ENCODE data around the gene SLC10A6. TPM values are rescaled to one million over a fixed set of nuclear protein-coding genes. Genes with fewer than 3 reads are reported as not detected.

SLC10A6 gene
- total and polyA plus RNA-seq, 4 donors = 0.05 to 0.25 TPM; not detected in 2

DNA sequence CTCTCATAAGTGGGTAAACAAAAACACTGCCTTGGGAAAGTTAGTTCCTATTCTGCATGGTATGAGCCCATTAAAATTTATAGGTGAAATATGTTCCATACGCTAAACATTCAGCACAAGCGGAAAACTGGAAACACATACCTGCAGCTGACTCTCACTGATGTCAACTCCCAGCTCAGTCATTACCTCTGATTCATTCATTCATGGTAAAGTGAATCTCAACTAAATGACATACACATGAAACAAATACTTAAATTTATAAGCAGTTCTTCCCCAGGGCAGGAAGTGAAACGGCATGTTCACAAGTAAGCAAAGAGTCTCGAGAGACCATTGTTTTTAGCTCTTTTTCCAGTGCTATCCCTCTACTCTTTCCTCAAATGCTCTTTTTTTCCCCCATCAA lies 1.6 kb downstream of the SLC10A6 start:
- H3K9ac ChIP-seq (ENCODE audit: low read depth in 1 of 2, low read length in 2 of 2) = no peak overlapping the region
- no peak for DNase-seq (ENCODE audit: low spot score)
- no peaks in the 10 kb centered on the region for H3K9me3 ChIP-seq (ENCODE audit: control insufficient read depth in 4 of 4, low read length in 3 of 4)
- no peaks in the 10 kb centered on the region for H3K36me3 ChIP-seq (ENCODE audit: control insufficient read depth in 4 of 4, insufficient read depth in 3 of 4, low read depth in 1 of 4, low read length in 3 of 4)
- H3K27ac ChIP-seq (ENCODE audit: low read depth in 1 of 2, low read length in 2 of 2) = no peak overlapping the region
- no peak for TF ChIP-seq HNF4A (conservative IDR thresholded peaks at IDR 0.05)
- no peak for TF ChIP-seq JUND (IDR thresholded peaks at IDR 0.05)
- no peak for TF ChIP-seq EGR1 (IDR thresholded peaks at IDR 0.05; ENCODE audit: low read depth in 2 of 2)
- TF ChIP-seq, protein P1, sequence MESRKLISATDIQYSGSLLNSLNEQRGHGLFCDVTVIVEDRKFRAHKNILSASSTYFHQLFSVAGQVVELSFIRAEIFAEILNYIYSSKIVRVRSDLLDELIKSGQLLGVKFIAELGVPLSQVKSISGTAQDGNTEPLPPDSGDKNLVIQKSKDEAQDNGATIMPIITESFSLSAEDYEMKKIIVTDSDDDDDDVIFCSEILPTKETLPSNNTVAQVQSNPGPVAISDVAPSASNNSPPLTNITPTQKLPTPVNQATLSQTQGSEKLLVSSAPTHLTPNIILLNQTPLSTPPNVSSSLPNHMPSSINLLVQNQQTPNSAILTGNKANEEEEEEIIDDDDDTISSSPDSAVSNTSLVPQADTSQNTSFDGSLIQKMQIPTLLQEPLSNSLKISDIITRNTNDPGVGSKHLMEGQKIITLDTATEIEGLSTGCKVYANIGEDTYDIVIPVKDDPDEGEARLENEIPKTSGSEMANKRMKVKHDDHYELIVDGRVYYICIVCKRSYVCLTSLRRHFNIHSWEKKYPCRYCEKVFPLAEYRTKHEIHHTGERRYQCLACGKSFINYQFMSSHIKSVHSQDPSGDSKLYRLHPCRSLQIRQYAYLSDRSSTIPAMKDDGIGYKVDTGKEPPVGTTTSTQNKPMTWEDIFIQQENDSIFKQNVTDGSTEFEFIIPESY (IDR thresholded peaks at IDR 0.05) = no peak
- TF ChIP-seq RAD21 (IDR thresholded peaks at IDR 0.05) = no peak
- TF ChIP-seq, protein P2, sequence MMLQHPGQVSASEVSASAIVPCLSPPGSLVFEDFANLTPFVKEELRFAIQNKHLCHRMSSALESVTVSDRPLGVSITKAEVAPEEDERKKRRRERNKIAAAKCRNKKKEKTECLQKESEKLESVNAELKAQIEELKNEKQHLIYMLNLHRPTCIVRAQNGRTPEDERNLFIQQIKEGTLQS (IDR thresholded peaks at IDR 0.05) = no peak
- no peak for TF ChIP-seq GABPA (IDR thresholded peaks at IDR 0.05 in 1 of 2, conservative IDR thresholded peaks at IDR 0.05 in 1 of 2)
- TF ChIP-seq, protein P3, sequence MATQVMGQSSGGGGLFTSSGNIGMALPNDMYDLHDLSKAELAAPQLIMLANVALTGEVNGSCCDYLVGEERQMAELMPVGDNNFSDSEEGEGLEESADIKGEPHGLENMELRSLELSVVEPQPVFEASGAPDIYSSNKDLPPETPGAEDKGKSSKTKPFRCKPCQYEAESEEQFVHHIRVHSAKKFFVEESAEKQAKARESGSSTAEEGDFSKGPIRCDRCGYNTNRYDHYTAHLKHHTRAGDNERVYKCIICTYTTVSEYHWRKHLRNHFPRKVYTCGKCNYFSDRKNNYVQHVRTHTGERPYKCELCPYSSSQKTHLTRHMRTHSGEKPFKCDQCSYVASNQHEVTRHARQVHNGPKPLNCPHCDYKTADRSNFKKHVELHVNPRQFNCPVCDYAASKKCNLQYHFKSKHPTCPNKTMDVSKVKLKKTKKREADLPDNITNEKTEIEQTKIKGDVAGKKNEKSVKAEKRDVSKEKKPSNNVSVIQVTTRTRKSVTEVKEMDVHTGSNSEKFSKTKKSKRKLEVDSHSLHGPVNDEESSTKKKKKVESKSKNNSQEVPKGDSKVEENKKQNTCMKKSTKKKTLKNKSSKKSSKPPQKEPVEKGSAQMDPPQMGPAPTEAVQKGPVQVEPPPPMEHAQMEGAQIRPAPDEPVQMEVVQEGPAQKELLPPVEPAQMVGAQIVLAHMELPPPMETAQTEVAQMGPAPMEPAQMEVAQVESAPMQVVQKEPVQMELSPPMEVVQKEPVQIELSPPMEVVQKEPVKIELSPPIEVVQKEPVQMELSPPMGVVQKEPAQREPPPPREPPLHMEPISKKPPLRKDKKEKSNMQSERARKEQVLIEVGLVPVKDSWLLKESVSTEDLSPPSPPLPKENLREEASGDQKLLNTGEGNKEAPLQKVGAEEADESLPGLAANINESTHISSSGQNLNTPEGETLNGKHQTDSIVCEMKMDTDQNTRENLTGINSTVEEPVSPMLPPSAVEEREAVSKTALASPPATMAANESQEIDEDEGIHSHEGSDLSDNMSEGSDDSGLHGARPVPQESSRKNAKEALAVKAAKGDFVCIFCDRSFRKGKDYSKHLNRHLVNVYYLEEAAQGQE (IDR thresholded peaks at IDR 0.05) = no peak
- TF ChIP-seq NR2F2 (IDR thresholded peaks at IDR 0.05) = no peak
- TF ChIP-seq FOXA1 (IDR thresholded peaks at IDR 0.05) = no peak
- 90% methylated on average over 4 of the region's 4 CpGs for WGBS
- H3K4me1 ChIP-seq (ENCODE audit: control insufficient read depth in 4 of 4, insufficient read depth in 4 of 4, low read length in 3 of 4) = no peaks in the 10 kb centered on the region
- H3K27me3 ChIP-seq (ENCODE audit: control insufficient read depth in 4 of 4, insufficient read depth in 4 of 4, low read length in 3 of 4) = no peaks in the 10 kb centered on the region
- no peak overlapping the region for H3K4me3 ChIP-seq (ENCODE audit: low read depth in 1 of 3, low read length in 3 of 3)

DNA sequence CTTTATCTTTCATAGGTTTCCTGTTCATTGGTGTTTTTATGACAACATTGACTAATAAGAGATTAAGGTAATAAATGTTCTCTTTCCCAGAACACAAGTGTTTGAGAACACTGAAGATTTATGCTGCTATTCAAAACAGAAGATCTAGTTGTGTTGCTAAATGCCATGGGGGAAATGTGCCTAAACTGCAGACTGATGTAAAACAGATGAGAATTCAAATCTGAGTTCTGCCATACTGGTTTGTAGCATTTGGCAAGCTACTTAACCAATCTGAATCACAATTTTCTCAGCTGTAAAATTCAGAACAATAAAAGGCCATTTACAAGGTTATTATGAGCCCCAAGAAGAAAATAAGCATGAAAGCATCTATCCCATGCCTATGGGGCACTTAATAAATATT lies 2.3 kb downstream of the SLC10A6 start:
- Histone ChIP-seq H3K36me3 (ENCODE audit: control insufficient read depth in 4 of 4, insufficient read depth in 3 of 4, low read depth in 1 of 4, low read length in 3 of 4) (no peaks in the 10 kb centered on the region), H3K4me1 (ENCODE audit: control insufficient read depth in 4 of 4, insufficient read depth in 4 of 4, low read length in 3 of 4) (no peaks in the 10 kb centered on the region), H3K9ac (ENCODE audit: low read depth in 1 of 2, low read length in 2 of 2) (no peak overlapping the region), H3K9me3 (ENCODE audit: control insufficient read depth in 4 of 4, low read length in 3 of 4) (no peaks in the 10 kb centered on the region), H3K27ac (ENCODE audit: low read depth in 1 of 2, low read length in 2 of 2) (no peak overlapping the region), H3K4me3 (ENCODE audit: low read depth in 1 of 3, low read length in 3 of 3) (no peak overlapping the region), H3K27me3 (ENCODE audit: control insufficient read depth in 4 of 4, insufficient read depth in 4 of 4, low read length in 3 of 4) (no peaks in the 10 kb centered on the region)
- TF ChIP-seq HNF4G (IDR thresholded peaks at IDR 0.05) = no peak
- TF ChIP-seq FOXA1 (IDR thresholded peaks at IDR 0.05) = no peak
- no peak for TF ChIP-seq GABPA (IDR thresholded peaks at IDR 0.05 in 1 of 2, conservative IDR thresholded peaks at IDR 0.05 in 1 of 2)
- TF ChIP-seq TAF1 (conservative IDR thresholded peaks at IDR 0.05) = no peak
- TF ChIP-seq JUND (IDR thresholded peaks at IDR 0.05) = no peak
- TF ChIP-seq YY1 (IDR thresholded peaks at IDR 0.05) = no peak
- no peak for TF ChIP-seq SP1 (IDR thresholded peaks at IDR 0.05)
- TF ChIP-seq RXRA (IDR thresholded peaks at IDR 0.05) = no peak
- no peak for TF ChIP-seq NR2F2 (IDR thresholded peaks at IDR 0.05)
- TF ChIP-seq EGR1 (IDR thresholded peaks at IDR 0.05; ENCODE audit: low read depth in 2 of 2) = no peak
- TF ChIP-seq, protein P4, sequence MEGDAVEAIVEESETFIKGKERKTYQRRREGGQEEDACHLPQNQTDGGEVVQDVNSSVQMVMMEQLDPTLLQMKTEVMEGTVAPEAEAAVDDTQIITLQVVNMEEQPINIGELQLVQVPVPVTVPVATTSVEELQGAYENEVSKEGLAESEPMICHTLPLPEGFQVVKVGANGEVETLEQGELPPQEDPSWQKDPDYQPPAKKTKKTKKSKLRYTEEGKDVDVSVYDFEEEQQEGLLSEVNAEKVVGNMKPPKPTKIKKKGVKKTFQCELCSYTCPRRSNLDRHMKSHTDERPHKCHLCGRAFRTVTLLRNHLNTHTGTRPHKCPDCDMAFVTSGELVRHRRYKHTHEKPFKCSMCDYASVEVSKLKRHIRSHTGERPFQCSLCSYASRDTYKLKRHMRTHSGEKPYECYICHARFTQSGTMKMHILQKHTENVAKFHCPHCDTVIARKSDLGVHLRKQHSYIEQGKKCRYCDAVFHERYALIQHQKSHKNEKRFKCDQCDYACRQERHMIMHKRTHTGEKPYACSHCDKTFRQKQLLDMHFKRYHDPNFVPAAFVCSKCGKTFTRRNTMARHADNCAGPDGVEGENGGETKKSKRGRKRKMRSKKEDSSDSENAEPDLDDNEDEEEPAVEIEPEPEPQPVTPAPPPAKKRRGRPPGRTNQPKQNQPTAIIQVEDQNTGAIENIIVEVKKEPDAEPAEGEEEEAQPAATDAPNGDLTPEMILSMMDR (IDR thresholded peaks at IDR 0.05; ENCODE audit: low read depth, low read length, missing input control) = no peak
- TF ChIP-seq, protein P3 (IDR thresholded peaks at IDR 0.05) = no peak
- TF ChIP-seq, protein P5, sequence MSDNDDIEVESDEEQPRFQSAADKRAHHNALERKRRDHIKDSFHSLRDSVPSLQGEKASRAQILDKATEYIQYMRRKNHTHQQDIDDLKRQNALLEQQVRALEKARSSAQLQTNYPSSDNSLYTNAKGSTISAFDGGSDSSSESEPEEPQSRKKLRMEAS (IDR thresholded peaks at IDR 0.05) = no peak
- TF ChIP-seq, protein P2 (IDR thresholded peaks at IDR 0.05) = no peak
- TF ChIP-seq, protein P1 (IDR thresholded peaks at IDR 0.05) = no peak
- DNase-seq (ENCODE audit: low spot score) = no peak
